ENCODE data around the gene SKIDA1.

- no peak for TF ChIP-seq EZH2 (IDR thresholded peaks at IDR 0.05; ENCODE audit: low read length, missing control alignments)
- no peak for TF ChIP-seq CTCF (conservative IDR thresholded peaks at IDR 0.05 in 1 of 2, IDR thresholded peaks at IDR 0.05 in 1 of 2; ENCODE audit: low read depth in 1 of 2, low read length in 2 of 2)
These were observed 12.7 kb downstream of the SKIDA1 start for GRCh38 chr10:21512573-21513404.
